K562 (cell line): ENCODE data around the gene CD3D.

Experiments
- CEBPZ ChIP-seq: fragments of 150-350 bp; IDR thresholded peaks from 2 replicates; pipeline ENCODE4 v1.6.1; 2014; ENCODE audit warnings: low read depth, mild to moderate bottlenecking, low read length, borderline replicate concordance
- ELF4 ChIP-seq: fragments of 450-650 bp; formaldehyde crosslinking; IDR thresholded peaks from 2 replicates; pipeline ENCODE4 v1.4.0; 2022; ENCODE audit warnings: missing genetic modification characterization
- POLR3G ChIP-seq: IDR thresholded peaks from 2 replicates; pipeline ENCODE4 v1.6.1; 2011; ENCODE audit not compliant: insufficient read length, insufficient replicate concordance; ENCODE audit errors: extremely low read depth
- RAD21 ChIP-seq, 2 experiments: fragments of 250-450 bp in 1 of 2; fragments of 450-650 bp in 1 of 2; sonication (Bioruptor Pico) in 1 of 2; formaldehyde crosslinking in 1 of 2; IDR thresholded peaks in 1 of 2; conservative IDR thresholded peaks in 1 of 2; 2 replicates each; pipeline versions ENCODE4 v1.4.0 to v1.8.0; 2020 to 2022; ENCODE audit warnings: mild to moderate bottlenecking in 2 of 2, moderate library complexity in 1 of 2
- TF ChIP-seq, protein P1 (sequence below): sonication (generic); formaldehyde crosslinking; IDR thresholded peaks from 2 replicates; pipeline ENCODE4 v1.8.0; 2022; ENCODE audit warnings: mild to moderate bottlenecking, low read depth, missing genetic modification reagents
- TF ChIP-seq, protein P2 (sequence below): sonication (generic); formaldehyde crosslinking; IDR thresholded peaks from 2 replicates; pipeline ENCODE4 v1.8.0; 2022; ENCODE audit warnings: mild to moderate bottlenecking, missing genetic modification reagents
- TF ChIP-seq, protein P3 (sequence below): sonication (generic); formaldehyde crosslinking; IDR thresholded peaks from 2 replicates; pipeline ENCODE4 v1.9.0; 2022; ENCODE audit warnings: mild to moderate bottlenecking, missing genetic modification reagents
- TF ChIP-seq, protein P4 (sequence below), 3 experiments: IDR thresholded peaks in 2 of 3; conservative IDR thresholded peaks in 1 of 3; 2 replicates each; pipeline ENCODE4 v1.5.1; 2011 to 2012; ENCODE audit warnings: low read length in 3 of 3, mild to moderate bottlenecking in 3 of 3, control low read depth in 2 of 3, improper control_type of control experiment in 1 of 3, inconsistent platforms in 1 of 3, low read depth in 1 of 3, mixed read lengths in 1 of 3, moderate library complexity in 1 of 3; ENCODE audit not compliant: insufficient read depth in 2 of 3

DNA sequence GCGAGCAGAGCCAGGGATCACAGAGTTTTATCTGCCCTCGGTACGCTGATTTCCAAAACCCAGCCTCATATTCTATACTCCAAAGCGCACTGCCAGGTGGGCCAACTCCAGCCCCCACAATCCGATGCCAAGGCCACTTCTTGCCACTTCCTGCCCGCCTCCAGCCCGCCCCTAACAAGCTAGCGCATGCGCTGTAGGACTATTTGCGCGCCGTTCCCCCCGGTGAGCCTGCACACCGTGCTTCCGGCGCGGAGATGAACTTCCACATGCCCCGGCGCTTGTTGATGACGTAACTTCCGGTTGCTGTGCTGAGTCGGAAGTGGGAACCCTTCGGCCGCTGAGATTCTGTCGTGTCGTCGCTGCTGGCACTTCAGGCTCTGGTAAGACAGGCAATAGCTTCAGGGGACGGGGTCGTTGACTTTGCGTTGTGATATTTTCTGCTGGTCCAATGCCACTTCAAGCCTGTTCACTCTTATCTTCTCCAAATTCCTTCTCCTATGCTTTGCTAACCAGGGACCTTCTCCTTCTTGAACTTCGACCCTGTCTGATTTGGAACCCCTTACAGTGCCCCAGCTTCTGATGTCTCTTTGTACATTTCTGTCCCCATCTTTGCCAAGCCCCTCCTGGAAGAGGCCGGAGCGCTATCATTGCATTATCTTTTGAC, 16.9 kb upstream of the CD3D start, which contains the start of gene UBE4A:
- TF ChIP-seq RAD21 (CRISPR knock-in tag; conservative IDR thresholded peaks at IDR 0.05 in 1 of 2, IDR thresholded peaks at IDR 0.05 in 1 of 2) = peak in 1 of 2 experiments; percentile 14; a peak in 2 of 4 replicates
- TF ChIP-seq, protein P1, sequence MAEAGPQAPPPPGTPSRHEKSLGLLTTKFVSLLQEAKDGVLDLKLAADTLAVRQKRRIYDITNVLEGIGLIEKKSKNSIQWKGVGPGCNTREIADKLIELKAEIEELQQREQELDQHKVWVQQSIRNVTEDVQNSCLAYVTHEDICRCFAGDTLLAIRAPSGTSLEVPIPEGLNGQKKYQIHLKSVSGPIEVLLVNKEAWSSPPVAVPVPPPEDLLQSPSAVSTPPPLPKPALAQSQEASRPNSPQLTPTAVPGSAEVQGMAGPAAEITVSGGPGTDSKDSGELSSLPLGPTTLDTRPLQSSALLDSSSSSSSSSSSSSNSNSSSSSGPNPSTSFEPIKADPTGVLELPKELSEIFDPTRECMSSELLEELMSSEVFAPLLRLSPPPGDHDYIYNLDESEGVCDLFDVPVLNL = no peak
- peak; percentile 40 for TF ChIP-seq ELF4
- TF ChIP-seq, protein P2, sequence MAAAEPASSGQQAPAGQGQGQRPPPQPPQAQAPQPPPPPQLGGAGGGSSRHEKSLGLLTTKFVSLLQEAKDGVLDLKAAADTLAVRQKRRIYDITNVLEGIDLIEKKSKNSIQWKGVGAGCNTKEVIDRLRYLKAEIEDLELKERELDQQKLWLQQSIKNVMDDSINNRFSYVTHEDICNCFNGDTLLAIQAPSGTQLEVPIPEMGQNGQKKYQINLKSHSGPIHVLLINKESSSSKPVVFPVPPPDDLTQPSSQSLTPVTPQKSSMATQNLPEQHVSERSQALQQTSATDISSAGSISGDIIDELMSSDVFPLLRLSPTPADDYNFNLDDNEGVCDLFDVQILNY (CRISPR knock-in tag) = no peak
- TF ChIP-seq POLR3G = no peak
- TF ChIP-seq, protein P3, sequence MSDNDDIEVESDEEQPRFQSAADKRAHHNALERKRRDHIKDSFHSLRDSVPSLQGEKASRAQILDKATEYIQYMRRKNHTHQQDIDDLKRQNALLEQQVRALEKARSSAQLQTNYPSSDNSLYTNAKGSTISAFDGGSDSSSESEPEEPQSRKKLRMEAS (CRISPR knock-in tag) = 0 out of 2 replicates have a peak, but pooled peaks have one; percentile 42
- TF ChIP-seq CEBPZ = no peak
- TF ChIP-seq, protein P4, sequence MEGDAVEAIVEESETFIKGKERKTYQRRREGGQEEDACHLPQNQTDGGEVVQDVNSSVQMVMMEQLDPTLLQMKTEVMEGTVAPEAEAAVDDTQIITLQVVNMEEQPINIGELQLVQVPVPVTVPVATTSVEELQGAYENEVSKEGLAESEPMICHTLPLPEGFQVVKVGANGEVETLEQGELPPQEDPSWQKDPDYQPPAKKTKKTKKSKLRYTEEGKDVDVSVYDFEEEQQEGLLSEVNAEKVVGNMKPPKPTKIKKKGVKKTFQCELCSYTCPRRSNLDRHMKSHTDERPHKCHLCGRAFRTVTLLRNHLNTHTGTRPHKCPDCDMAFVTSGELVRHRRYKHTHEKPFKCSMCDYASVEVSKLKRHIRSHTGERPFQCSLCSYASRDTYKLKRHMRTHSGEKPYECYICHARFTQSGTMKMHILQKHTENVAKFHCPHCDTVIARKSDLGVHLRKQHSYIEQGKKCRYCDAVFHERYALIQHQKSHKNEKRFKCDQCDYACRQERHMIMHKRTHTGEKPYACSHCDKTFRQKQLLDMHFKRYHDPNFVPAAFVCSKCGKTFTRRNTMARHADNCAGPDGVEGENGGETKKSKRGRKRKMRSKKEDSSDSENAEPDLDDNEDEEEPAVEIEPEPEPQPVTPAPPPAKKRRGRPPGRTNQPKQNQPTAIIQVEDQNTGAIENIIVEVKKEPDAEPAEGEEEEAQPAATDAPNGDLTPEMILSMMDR (IDR thresholded peaks at IDR 0.05 in 2 of 3, conservative IDR thresholded peaks at IDR 0.05 in 1 of 3; ENCODE audit: insufficient read depth in 2 of 3, low read depth in 1 of 3, low read length in 3 of 3) = no peak; a peak in 1 of 6 replicates
